ENCODE results near the gene DPH2.
A peak's percentile ranks its signal among the peaks of the same experiment; 100 is the strongest.

The DPH2 gene

GRCh38 chr1:43985984-43986595 is 16.3 kb downstream of the DPH2 start:
- DNase-seq = no peak

- no peak for DNase-seq
Observed at GRCh38 chr1:43986712-43987111, 16.9 kb downstream of the DPH2 start.

- no peak for DNase-seq
Observed at GRCh38 chr1:43987159-43987902, 17.5 kb downstream of the DPH2 start.

GRCh38 chr1:43990271-43991199 is 20.7 kb downstream of the DPH2 start:
- DNase-seq = no peak

- DNase-seq = no peak
Observed at GRCh38 chr1:43991200-43991475, 21.3 kb downstream of the DPH2 start.

- DNase-seq = peak; percentile 78
Observed at GRCh38 chr1:43991476-43992231, 21.8 kb downstream of the DPH2 start, which contains the start of gene CCDC24. Gene CCDC24 (plus strand): TSS chr1:43991599. CDS start chr1:43991879, 280 bp downstream.

GRCh38 chr1:43992232-43992995 is 22.6 kb downstream of the DPH2 start:
- no peak for DNase-seq

GRCh38 chr1:43993206-43993914 is 23.6 kb downstream of the DPH2 start:
- DNase-seq = no peak

GRCh38 chr1:43994071-43994470 is 24.3 kb downstream of the DPH2 start:
- DNase-seq = no peak

GRCh38 chr1:43994794-43995790 is 25.3 kb downstream of the DPH2 start:
- DNase-seq = no peak

GRCh38 chr1:43995984-43996732 is 26.3 kb downstream of the DPH2 start:
- no peak for DNase-seq

GRCh38 chr1:43996733-43997115 is 26.9 kb downstream of the DPH2 start:
- DNase-seq = no peak

- no peak for DNase-seq
Observed at GRCh38 chr1:43997295-43997999, 27.6 kb downstream of the DPH2 start.

- no peak for DNase-seq
Observed at GRCh38 chr1:43998000-43998378, 28.2 kb downstream of the DPH2 start.

GRCh38 chr1:43999455-43999854 is 29.6 kb downstream of the DPH2 start:
- no peak for DNase-seq

GRCh38 chr1:44000122-44000665 is 30.4 kb downstream of the DPH2 start:
- no peak for DNase-seq

GRCh38 chr1:44002165-44002564 is 32.4 kb downstream of the DPH2 start:
- DNase-seq = no peak

- DNase-seq = no peak
Observed at GRCh38 chr1:44002606-44003157, 32.9 kb downstream of the DPH2 start.

Measured in activated CD8-positive, alpha-beta memory T cell treated with anti-CD3 and anti-CD28 coated beads, Interleukin-2, amount 50 U/mL, for 4 hours (primary cell).